IPS DF 6.9 (cell line): Measurements from ENCODE around the gene WBP2.

Experiments
- DNase-seq: peaks from one replicate; pipeline ENCODE4 v3.0.0-alpha.2; 2013; ENCODE audit warnings: low read depth, low spot score
- H3K27ac ChIP-seq: one replicate; pipeline ENCODE4 v1.5.1; 2013; ENCODE audit warnings: low read length, control low read depth
- H3K27me3 ChIP-seq: 2 replicates; pipeline ENCODE4 v1.6.1; 2013; ENCODE audit warnings: mild to moderate bottlenecking, low read length; ENCODE audit not compliant: control insufficient read depth, insufficient read depth
- H3K36me3 ChIP-seq: 2 replicates; pipeline ENCODE4 v1.6.1; 2013; ENCODE audit warnings: low read length; ENCODE audit not compliant: control insufficient read depth, insufficient read depth
- H3K4me1 ChIP-seq: 2 replicates; pipeline ENCODE4 v1.6.1; 2013; ENCODE audit warnings: low read length; ENCODE audit not compliant: control insufficient read depth, insufficient read depth
- H3K4me3 ChIP-seq: 2 replicates; pipeline ENCODE4 v1.5.1; 2013; ENCODE audit warnings: mild to moderate bottlenecking, low read length
- H3K9me3 ChIP-seq: 2 replicates; pipeline ENCODE4 v1.6.1; 2013; ENCODE audit warnings: low read length, inconsistent platforms; ENCODE audit not compliant: control insufficient read depth, insufficient read depth
- WGBS: extraction: QIAGEN DNeasy Blood & Tissue Kit; methylation state at CpG from one replicate; pipeline ENCODE4 v1.1.7; 2013; ENCODE audit warnings: mixed read lengths, missing lambda C conversion rate; ENCODE audit not compliant: insufficient read length, insufficient coverage; 5-methylcytosine and 5-hydroxymethylcytosine counted together

WBP2 gene

GRCh38 chr17:75896415-75897159 is 41.5 kb upstream of the WBP2 start, which contains the start of gene TRIM65:
TRIM65 (minus strand) TSS chr17:75896951; CDS start chr17:75896937, 14 bp downstream.
- peak within 1 kb of the TSS; percentile 77 for H3K4me3 ChIP-seq
- no peak for DNase-seq
- WGBS, result no CpG with 5 or more reads among the region's 102 CpGs
- H3K36me3 ChIP-seq, result peaks cover 31% of the 10 kb centered on the region
- no peak within 1 kb of the TSS for H3K27ac ChIP-seq
- peaks cover 13% of the 10 kb centered on the region for H3K4me1 ChIP-seq
- H3K9me3 ChIP-seq, result no peaks in the 10 kb centered on the region
- no peaks in the 10 kb centered on the region for H3K27me3 ChIP-seq

DNA sequence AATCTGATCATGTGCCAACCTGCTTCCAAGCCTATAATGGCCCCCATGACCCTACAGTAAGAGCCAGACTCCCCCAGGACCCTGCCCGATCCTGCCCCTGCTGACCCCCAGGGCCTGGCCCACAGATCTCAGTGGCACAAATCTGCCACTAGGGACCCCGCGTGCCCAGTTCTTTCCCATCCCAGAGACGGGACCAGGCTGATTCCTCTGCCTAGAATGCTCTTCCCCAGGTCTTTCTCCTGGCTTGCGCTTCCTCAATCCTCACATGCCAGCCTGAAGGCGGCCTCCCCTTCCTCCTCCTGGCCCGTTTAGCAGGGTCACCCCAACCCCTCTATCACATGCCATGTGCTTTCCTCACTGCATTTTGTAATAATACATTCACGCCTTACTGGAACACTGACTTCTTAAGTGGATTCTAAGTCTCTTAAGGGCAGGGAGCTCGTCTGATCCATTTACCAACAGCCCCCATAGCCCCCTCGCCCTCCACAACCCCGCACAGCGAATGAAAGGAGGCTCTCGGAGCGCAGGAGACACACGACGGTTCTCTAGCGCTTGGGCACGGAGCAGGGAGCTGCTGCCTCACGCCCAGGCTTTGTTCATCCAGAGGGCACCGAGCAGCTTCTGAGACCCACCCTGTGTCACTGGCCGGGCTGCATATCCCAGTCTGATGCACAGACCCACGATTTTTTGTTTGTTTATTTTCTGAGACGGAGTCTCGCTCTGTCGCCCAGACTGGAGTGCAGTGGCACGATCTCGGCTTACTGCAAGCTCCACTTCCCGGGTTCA is 40.4 kb upstream of the WBP2 start:
- Histone ChIP-seq H3K27ac (no peak overlapping the region), H3K27me3 (no peaks in the 10 kb centered on the region), H3K4me3 (peak overlapping the region; percentile 50; the same call in 1 of the 2 replicates), H3K4me1 (peaks cover 13% of the 10 kb centered on the region), H3K9me3 (no peaks in the 10 kb centered on the region), H3K36me3 (peaks cover 29% of the 10 kb centered on the region)
- no CpG with 5 or more reads among the region's 28 CpGs for whole genome bisulfite sequencing
- DNase-seq, result no peak

GRCh38 chr17:75894049-75894733 is 39.1 kb upstream of the WBP2 start:
- Histone ChIP-seq H3K4me3 (no peak overlapping the region), H3K27ac (no peak overlapping the region), H3K9me3 (no peaks in the 10 kb centered on the region), H3K4me1 (peaks cover 13% of the 10 kb centered on the region), H3K36me3 (peaks cover 24% of the 10 kb centered on the region), H3K27me3 (no peaks in the 10 kb centered on the region)
- no peak for DNase-seq
- no CpG with 5 or more reads among the region's 22 CpGs for WGBS

DNA sequence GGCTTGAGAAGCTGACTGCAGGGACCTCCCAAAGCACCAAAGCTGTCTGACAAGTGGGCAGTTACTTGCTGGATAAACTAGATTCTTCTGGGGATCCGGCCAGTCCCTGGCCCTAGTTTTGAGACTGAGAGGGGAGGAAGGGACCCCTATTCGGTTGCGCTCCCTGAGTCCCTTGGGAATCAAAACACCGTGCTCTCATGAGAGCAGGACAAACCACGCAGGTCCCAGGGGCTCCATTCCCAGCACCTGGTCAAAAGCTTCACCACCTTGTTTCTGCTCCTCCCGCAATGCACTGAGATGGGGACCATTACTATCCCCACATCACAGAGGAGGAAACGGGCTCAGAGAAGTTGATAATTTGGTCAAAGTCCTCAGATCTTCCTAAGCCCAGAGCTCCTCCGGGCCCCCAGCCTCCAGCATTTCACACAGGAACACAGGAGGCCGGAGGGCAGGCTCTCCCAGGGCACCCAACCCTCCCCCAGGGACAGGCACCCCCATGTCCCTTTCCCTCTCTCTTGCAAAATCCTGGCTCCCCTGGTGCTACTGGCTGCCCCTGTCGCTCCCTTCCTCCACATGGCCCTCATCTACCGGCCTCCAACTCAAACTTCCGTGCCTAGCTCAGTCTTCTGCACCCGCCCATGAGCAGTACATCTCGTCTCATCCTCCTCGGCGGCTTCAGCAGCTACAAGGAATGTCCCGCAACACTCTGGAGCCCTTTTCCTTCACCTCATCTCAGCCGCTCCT is 38.3 kb upstream of the WBP2 start:
- H3K9me3 ChIP-seq, result no peaks in the 10 kb centered on the region
- H3K4me1 ChIP-seq, result peaks cover 13% of the 10 kb centered on the region
- H3K27ac ChIP-seq, result no peak overlapping the region
- no CpG with 5 or more reads among the region's 18 CpGs for WGBS
- peaks cover 19% of the 10 kb centered on the region for H3K36me3 ChIP-seq
- DNase-seq, result no peak
- H3K27me3 ChIP-seq, result no peaks in the 10 kb centered on the region
- H3K4me3 ChIP-seq, result no peak overlapping the region

GRCh38 chr17:75892556-75893224 is 37.6 kb upstream of the WBP2 start:
- H3K9me3 ChIP-seq, result no peaks in the 10 kb centered on the region
- WGBS, result no CpG with 5 or more reads among the region's 16 CpGs
- no peaks in the 10 kb centered on the region for H3K27me3 ChIP-seq
- DNase-seq, result no peak
- H3K27ac ChIP-seq, result no peak overlapping the region
- H3K4me1 ChIP-seq, result peaks cover 13% of the 10 kb centered on the region
- peaks cover 18% of the 10 kb centered on the region for H3K36me3 ChIP-seq
- H3K4me3 ChIP-seq, result no peak overlapping the region

DNA sequence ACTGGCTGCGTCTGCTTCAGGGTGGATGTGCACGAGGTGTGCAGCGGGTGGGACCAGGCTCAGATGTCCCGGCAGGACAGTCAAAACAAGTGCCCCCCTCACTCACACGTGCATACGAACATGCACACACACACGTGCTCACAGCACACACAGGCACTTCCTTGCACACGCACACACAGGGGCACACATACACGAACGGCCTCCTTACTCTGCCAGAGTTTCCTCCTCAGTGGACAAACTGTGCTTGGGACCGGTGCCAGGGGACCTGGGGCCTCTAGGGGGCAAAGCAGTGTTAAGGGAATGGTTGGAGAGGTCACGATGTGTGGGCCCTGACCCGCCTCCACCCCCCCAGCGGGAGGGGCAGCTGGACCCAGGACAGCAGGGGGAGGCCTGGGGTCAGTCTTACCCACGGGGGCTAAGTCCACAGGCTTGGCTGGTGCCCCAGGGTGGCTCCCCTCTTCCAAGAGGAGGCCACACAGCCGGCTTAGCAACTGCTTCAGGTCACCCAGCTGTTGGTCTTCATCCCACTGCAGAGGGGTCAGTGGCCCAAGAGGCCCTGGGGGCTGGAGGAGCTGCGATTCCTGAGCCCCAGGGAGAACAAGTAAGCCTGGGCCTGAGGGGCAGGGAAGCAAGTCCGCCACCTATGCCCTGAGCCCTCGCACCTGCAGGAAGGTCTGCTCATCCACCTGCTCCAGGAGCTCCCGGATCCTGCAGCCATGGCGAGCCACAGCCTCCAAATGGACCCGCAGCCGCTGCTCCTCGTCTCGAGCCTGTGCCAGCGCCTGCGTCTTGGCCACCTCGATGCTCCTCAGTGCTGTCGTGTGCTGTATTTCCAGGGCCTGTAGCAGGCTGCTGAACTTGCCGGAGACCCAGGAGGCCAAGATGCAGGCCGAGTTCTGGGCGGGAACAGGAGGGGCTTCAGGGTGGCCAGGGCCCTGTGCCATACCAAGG is 36.7 kb upstream of the WBP2 start:
- Histone ChIP-seq H3K9me3 (no peaks in the 10 kb centered on the region), H3K4me3 (no peak overlapping the region), H3K36me3 (peaks cover 18% of the 10 kb centered on the region), H3K27ac (no peak overlapping the region), H3K4me1 (peaks cover 13% of the 10 kb centered on the region), H3K27me3 (no peaks in the 10 kb centered on the region)
- no peak for DNase-seq
- WGBS, result no CpG with 5 or more reads among the region's 32 CpGs

GRCh38 chr17:75891022-75891604 is 36.0 kb upstream of the WBP2 start:
- Histone ChIP-seq H3K36me3 (peaks cover 18% of the 10 kb centered on the region), H3K4me1 (peaks cover 13% of the 10 kb centered on the region), H3K9me3 (no peaks in the 10 kb centered on the region)

DNA sequence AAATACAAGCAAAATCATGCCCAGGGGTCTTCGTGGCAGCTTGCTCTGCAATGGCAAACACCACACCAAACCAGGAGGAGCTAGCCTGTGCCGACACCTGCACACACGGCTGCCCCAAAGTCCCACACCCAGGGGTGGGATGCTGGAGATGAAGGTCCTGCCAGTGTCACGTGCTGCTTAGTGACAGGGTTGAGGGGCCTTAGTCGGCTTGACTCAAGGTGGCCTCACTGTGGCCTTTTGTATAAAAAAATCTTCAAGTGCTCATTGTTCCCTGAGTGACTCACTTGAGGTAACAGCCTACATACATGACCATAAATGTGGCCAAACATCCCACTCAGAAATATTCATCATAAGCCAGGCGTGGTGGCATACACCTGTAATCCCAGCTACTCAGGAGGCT is 34.3 kb upstream of the WBP2 start:
- H3K27ac ChIP-seq, result no peak overlapping the region
- H3K9me3 ChIP-seq, result no peaks in the 10 kb centered on the region
- peaks cover 18% of the 10 kb centered on the region for H3K36me3 ChIP-seq
- peaks cover 4% of the 10 kb centered on the region for H3K4me1 ChIP-seq
- no peaks in the 10 kb centered on the region for H3K27me3 ChIP-seq
- H3K4me3 ChIP-seq, result no peak overlapping the region
- DNase-seq, result no peak
- no CpG with 5 or more reads among the region's 6 CpGs for WGBS

More at GRCh38 chr17:75891022-75891604, 36.0 kb upstream of the WBP2 start:
- no peaks in the 10 kb centered on the region for H3K27me3 ChIP-seq
- no CpG with 5 or more reads among the region's 31 CpGs for WGBS
- no peak overlapping the region for H3K4me3 ChIP-seq
- no peak for DNase-seq
- H3K27ac ChIP-seq, result no peak overlapping the region

DNA sequence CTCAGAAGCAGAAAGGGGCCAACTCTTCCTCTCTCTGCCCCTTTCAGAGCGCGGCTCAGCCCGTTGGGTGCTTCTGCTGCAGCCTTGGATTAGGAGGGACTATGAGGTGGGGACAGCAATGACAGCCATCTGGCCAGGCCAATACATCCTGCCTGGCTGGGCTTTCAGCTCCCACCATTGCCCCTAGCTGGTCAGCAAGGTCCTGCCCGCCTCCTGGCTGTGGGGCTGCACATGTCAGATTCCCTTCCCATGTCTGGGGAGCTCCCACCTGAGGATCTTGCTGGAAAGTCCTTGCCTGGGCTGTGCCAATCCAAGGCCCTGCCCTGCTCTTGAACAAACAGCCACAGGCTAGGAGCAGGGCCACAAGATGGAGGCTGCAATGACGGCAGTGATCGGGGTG is 33.3 kb upstream of the WBP2 start:
- Histone ChIP-seq H3K36me3 (peaks cover 18% of the 10 kb centered on the region), H3K27ac (no peak overlapping the region), H3K9me3 (no peaks in the 10 kb centered on the region), H3K4me3 (no peak overlapping the region), H3K27me3 (no peaks in the 10 kb centered on the region), H3K4me1 (no peaks in the 10 kb centered on the region)
- WGBS, result no CpG with 5 or more reads among the region's 6 CpGs
- no peak for DNase-seq
